Measurements from ENCODE around the gene PRKACA. TPM values are rescaled to one million over a fixed set of nuclear protein-coding genes. Genes with fewer than 3 reads are reported as not detected.

The PRKACA gene
- total RNA-seq, 1 donor from 2014 or later, result 82.9 TPM

DNA sequence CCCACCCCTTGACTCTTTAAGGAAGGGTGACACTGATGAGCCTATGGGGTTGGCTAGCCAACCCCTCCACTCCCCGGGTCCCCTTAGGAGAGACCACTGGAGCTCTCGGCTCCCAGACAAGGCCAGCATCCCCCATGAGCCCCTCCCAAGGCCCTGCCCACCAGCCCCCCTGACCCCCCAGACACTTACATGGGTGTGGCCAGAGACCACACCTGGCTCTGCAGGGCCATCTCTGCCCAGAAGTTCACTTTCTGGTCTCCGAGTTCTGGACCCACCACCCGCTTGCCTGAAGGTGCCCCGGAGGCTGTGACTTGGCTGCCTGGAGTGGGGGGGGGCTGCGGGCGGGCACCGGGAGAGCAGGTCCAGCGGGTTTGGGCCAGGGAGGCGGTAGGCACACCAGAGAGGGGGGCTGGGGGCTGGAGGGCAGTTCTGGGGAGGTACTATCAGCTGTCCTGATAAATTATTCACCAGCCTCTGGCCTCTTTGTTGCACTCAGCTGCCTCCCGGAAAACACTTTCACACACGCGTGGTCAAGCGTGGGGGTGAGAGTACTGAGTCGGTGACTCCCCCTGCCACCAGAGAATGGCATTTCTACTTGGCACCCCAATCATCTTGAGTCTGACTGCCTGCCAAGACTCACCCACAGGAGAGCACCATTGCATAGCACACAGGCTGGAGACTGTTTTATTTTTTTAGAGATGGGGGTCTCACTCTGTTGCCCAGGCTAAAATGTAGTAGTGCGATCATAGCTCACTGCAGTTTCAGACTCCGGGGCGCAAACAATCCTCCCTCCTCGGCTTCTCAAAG is 55.6 kb downstream of the PRKACA start, which contains the start of gene PALM3:
Gene PALM3 (minus strand): TSS at position 326 of the 807 bp plus-strand sequence. CDS start 96 bp downstream, at position 230.
- Mint-ChIP-seq H3K27me3 (ENCODE audit: unreplicated experiment) (peaks cover 11% of the 10 kb centered on the region), H3K4me3 (ENCODE audit: unreplicated experiment) (no peak within 1 kb of the TSS), H3K4me1 (ENCODE audit: low read depth, unreplicated experiment) (peaks cover 3% of the 10 kb centered on the region), H3K27ac (ENCODE audit: unreplicated experiment) (no peak within 1 kb of the TSS), H3K9me3 (ENCODE audit: unreplicated experiment) (peaks cover under 1% of the 10 kb centered on the region), H3K36me3 (ENCODE audit: unreplicated experiment) (no peaks in the 10 kb centered on the region)
- no peak for DNase-seq
- TF ChIP-seq, protein P1, sequence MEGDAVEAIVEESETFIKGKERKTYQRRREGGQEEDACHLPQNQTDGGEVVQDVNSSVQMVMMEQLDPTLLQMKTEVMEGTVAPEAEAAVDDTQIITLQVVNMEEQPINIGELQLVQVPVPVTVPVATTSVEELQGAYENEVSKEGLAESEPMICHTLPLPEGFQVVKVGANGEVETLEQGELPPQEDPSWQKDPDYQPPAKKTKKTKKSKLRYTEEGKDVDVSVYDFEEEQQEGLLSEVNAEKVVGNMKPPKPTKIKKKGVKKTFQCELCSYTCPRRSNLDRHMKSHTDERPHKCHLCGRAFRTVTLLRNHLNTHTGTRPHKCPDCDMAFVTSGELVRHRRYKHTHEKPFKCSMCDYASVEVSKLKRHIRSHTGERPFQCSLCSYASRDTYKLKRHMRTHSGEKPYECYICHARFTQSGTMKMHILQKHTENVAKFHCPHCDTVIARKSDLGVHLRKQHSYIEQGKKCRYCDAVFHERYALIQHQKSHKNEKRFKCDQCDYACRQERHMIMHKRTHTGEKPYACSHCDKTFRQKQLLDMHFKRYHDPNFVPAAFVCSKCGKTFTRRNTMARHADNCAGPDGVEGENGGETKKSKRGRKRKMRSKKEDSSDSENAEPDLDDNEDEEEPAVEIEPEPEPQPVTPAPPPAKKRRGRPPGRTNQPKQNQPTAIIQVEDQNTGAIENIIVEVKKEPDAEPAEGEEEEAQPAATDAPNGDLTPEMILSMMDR (IDR thresholded peaks at IDR 0.05; ENCODE audit: partially characterized antibody, unreplicated experiment), result no peak

DNA sequence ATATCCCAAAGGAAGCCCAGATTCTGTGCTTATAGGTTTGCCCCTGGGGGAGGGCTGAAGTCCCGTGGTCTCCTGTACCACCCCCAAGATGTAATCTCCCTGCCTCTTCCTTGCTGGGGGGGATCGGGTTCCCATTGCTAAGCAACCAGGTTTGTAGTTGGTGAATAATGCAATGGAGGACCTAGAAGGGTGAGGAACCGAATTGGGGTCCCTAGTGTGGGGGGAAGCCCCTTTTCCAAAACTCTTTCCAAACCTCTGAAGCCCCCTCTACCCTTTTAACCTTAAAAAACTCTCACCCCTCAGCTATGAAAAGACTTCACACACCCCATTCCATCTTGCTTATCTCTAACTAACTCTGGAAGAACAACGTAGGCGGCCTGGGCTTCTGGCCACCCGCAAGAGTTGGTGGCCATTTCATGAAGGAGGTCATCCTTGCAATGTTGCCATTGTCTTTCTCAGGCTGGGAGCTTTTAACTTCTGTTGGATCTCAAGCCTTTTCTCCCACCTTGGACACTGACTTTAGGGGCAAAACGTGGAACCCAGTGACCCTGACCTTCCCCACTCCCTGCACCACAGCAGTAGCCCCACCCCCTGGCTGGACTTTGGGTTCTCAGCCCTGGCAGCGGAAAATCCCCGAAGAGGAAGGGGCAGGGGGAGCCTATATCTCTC is 56.3 kb downstream of the PRKACA start:
- H3K36me3 Mint-ChIP-seq (ENCODE audit: unreplicated experiment), result no peaks in the 10 kb centered on the region
- TF ChIP-seq, protein P1 (IDR thresholded peaks at IDR 0.05; ENCODE audit: partially characterized antibody, unreplicated experiment), result no peak
- H3K9me3 Mint-ChIP-seq (ENCODE audit: unreplicated experiment), result peaks cover 2% of the 10 kb centered on the region
- no peak for DNase-seq
- H3K27me3 Mint-ChIP-seq (ENCODE audit: unreplicated experiment), result peaks cover 11% of the 10 kb centered on the region
- no peak overlapping the region for H3K4me3 Mint-ChIP-seq (ENCODE audit: unreplicated experiment)
- no peak overlapping the region for H3K27ac Mint-ChIP-seq (ENCODE audit: unreplicated experiment)
- H3K4me1 Mint-ChIP-seq (ENCODE audit: low read depth, unreplicated experiment), result peaks cover 3% of the 10 kb centered on the region

DNA sequence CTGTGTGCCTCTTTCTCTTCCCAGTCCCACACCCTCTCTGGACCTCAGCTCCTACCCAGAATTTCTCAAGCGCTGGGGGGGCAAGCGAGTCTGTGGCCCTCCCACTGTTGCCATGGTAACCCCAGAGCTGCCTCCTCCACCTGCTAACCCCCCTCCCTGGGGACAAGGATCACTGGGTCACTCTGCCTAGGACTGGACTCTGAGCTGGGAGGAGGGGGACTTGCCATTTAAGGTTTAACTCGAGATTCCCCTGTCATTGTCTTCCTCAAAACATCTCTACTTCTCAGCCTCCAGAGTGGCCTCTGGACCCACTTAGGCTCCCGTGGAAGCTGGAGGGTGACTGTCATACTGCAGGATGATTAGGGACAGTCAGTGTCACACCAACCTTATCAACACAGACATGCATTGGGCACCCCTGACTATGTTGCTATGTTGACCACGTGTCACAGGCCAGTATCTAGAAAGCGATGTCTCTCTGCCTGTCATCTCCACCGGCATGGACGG is 57.9 kb downstream of the PRKACA start:
- no peak for DNase-seq
- H3K4me1 Mint-ChIP-seq (ENCODE audit: low read depth, unreplicated experiment), result peaks cover 3% of the 10 kb centered on the region
- H3K27ac Mint-ChIP-seq (ENCODE audit: unreplicated experiment), result no peak overlapping the region
- H3K27me3 Mint-ChIP-seq (ENCODE audit: unreplicated experiment), result peaks cover 16% of the 10 kb centered on the region
- TF ChIP-seq, protein P1 (IDR thresholded peaks at IDR 0.05; ENCODE audit: partially characterized antibody, unreplicated experiment), result no peak
- peaks cover 2% of the 10 kb centered on the region for H3K9me3 Mint-ChIP-seq (ENCODE audit: unreplicated experiment)
- H3K4me3 Mint-ChIP-seq (ENCODE audit: unreplicated experiment), result peak overlapping the region; percentile 42
- H3K36me3 Mint-ChIP-seq (ENCODE audit: unreplicated experiment), result no peaks in the 10 kb centered on the region

DNA sequence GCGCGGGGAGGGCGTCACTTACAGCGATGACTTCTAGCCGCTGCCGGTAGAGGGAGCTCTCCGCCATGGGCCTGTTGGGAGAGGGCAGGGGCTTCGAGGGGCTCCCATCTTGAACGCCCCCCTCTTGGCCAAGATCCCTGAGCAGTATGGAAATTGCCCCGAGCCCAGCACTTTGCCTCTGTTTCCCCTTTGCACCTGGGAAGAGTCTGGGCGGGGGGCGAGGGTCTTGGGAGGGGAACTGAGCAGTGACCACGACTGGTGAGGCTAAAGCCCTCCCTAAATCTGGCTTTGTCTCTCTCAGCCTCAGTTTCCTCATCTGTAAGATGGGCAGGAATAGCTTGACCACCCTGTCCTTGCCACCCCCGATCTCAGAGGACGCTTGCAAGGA is 58.5 kb downstream of the PRKACA start:
- Mint-ChIP-seq H3K4me1 (ENCODE audit: low read depth, unreplicated experiment) (peaks cover 3% of the 10 kb centered on the region), H3K27ac (ENCODE audit: unreplicated experiment) (no peak overlapping the region), H3K4me3 (ENCODE audit: unreplicated experiment) (peak overlapping the region; percentile 75), H3K36me3 (ENCODE audit: unreplicated experiment) (no peaks in the 10 kb centered on the region), H3K9me3 (ENCODE audit: unreplicated experiment) (peaks cover 3% of the 10 kb centered on the region), H3K27me3 (ENCODE audit: unreplicated experiment) (peaks cover 17% of the 10 kb centered on the region)
- TF ChIP-seq, protein P1 (IDR thresholded peaks at IDR 0.05; ENCODE audit: partially characterized antibody, unreplicated experiment), result peak; percentile 71
- DNase-seq, result peak; percentile 48

Data from glutamatergic neuron (in vitro differentiated cells).